ENCODE results near the gene KITLG. TPM values are rescaled to one million over a fixed set of nuclear protein-coding genes. Genes with fewer than 3 reads are reported as not detected.
"Not testable (repeated sequence)": the region's sequence is repeated elsewhere in the genome, so short reads cannot be mapped to it uniquely, and the experiment has no call there.

Gene KITLG
- total RNA-seq, 1 experiment from 2014 or later: 10.4 TPM

GRCh38 chr12:88544991-88545980, 35.0 kb downstream of the KITLG start:
- DNase-seq (ENCODE audit: low read depth): peak; percentile 36

GRCh38 chr12:88539893-88540292, 40.4 kb downstream of the KITLG start:
- no peak for DNase-seq (ENCODE audit: low read depth)

- DNase-seq (ENCODE audit: low read depth): no peak
Measured at GRCh38 chr12:88538697-88539096, 41.6 kb downstream of the KITLG start.

GRCh38 chr12:88538250-88538649, 42.0 kb downstream of the KITLG start:
- no peak for DNase-seq (ENCODE audit: low read depth)

- DNase-seq (ENCODE audit: low read depth): no peak
Measured at GRCh38 chr12:88530868-88531267, 49.4 kb downstream of the KITLG start.

- no peak for DNase-seq (ENCODE audit: low read depth)
Measured at GRCh38 chr12:88529531-88530488, 50.5 kb downstream of the KITLG start.

GRCh38 chr12:88522961-88523360, 57.3 kb downstream of the KITLG start:
- DNase-seq (ENCODE audit: low read depth): no peak

GRCh38 chr12:88520436-88520820, 59.8 kb downstream of the KITLG start:
- no peak for DNase-seq (ENCODE audit: low read depth)

- no peak for DNase-seq (ENCODE audit: low read depth)
Measured at GRCh38 chr12:88519802-88520435, 60.4 kb downstream of the KITLG start.

GRCh38 chr12:88518863-88519403, 61.3 kb downstream of the KITLG start:
- no peak for DNase-seq (ENCODE audit: low read depth)

- DNase-seq (ENCODE audit: low read depth): no peak
Measured at GRCh38 chr12:88516811-88517210, 63.5 kb downstream of the KITLG start.

- DNase-seq (ENCODE audit: low read depth): no peak
Measured at GRCh38 chr12:88510843-88511242, 69.4 kb downstream of the KITLG start.

- no peak for DNase-seq (ENCODE audit: low read depth)
Measured at GRCh38 chr12:88509851-88510250, 70.4 kb downstream of the KITLG start.

GRCh38 chr12:88509347-88509746, 70.9 kb downstream of the KITLG start:
- no peak for DNase-seq (ENCODE audit: low read depth)

- DNase-seq (ENCODE audit: low read depth): not testable (repeated sequence)
Measured at GRCh38 chr12:88507851-88508250, 72.4 kb downstream of the KITLG start.

GRCh38 chr12:88507270-88507669, 73.0 kb downstream of the KITLG start:
- DNase-seq (ENCODE audit: low read depth): no peak

- DNase-seq (ENCODE audit: low read depth): no peak
Measured at GRCh38 chr12:88505696-88506095, 74.6 kb downstream of the KITLG start.

GRCh38 chr12:88503281-88503703, 77.0 kb downstream of the KITLG start:
- no peak for DNase-seq (ENCODE audit: low read depth)

- peak; percentile 17 for DNase-seq (ENCODE audit: low read depth)
Measured at GRCh38 chr12:88501972-88502938, 78.0 kb downstream of the KITLG start.

- DNase-seq (ENCODE audit: low read depth): peak; percentile 41
Measured at GRCh38 chr12:88496891-88497371, 83.3 kb downstream of the KITLG start.
